DOHH2 (cell line): ENCODE measurements around the gene EZH1.

Source experiments
- CTCF ChIP-seq: fragments of 200-600 bp; sonication (generic); IDR thresholded peaks from one replicate; pipeline ENCODE4 v1.5.1; 2014; ENCODE audit warnings: antibody characterized with exemption, mild to moderate bottlenecking, low read depth, low read length; ENCODE audit not compliant: poor library complexity, severe bottlenecking
- EZH2phosphoT487 ChIP-seq: fragments of 200-600 bp; sonication (generic); IDR thresholded peaks from 2 replicates; pipeline ENCODE4 v1.6.1; 2017; ENCODE audit warnings: borderline replicate concordance, mild to moderate bottlenecking, antibody characterized with exemption, low read length, moderate library complexity, mixed read lengths

- TF ChIP-seq CTCF (no peak), EZH2phosphoT487 (no peak)
Observed at GRCh38 chr17:42772945-42773289, 28.1 kb upstream of the EZH1 start.
